Sigmoid colon (tissue), 4 donors: ENCODE results near the gene EHMT2.

Source experiments
- EP300 ChIP-seq, 4 donors: sonication (generic); formaldehyde crosslinking; IDR thresholded peaks; one replicate each; pipeline ENCODE4 v1.6.1; 2017; ENCODE audit warnings: antibody characterized with exemption in 4 of 4
- TF ChIP-seq, protein P1 (sequence below), 4 experiments: fragments of 450-650 bp in 3 of 4; fragments of 200-600 bp in 1 of 4; IDR thresholded peaks; one replicate each; pipeline ENCODE4 v1.5.1; 2016 to 2019; ENCODE audit warnings: antibody characterized with exemption in 4 of 4, mild to moderate bottlenecking in 3 of 4, moderate library complexity in 2 of 4

DNA sequence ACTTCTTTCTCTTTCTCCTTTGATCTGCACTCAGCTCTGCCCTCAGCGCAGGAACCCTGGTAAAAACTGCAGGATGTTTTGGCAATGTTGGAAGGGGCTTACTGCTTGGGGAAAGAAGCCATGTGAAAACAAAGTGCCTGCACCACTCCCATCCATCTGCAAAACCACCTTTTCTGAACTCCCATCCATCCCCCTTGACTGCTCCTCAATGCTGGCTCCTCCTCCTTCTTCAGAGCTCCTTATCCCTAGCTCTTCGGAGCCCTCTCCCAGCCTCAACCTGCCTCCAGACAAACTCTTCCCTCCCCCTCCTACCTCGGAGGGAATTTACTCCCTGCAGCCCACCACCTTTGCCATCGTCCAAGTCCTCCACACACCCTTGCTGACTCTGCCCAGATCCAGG lies 8.6 kb upstream of the EHMT2 start:
- TF ChIP-seq, protein P1, sequence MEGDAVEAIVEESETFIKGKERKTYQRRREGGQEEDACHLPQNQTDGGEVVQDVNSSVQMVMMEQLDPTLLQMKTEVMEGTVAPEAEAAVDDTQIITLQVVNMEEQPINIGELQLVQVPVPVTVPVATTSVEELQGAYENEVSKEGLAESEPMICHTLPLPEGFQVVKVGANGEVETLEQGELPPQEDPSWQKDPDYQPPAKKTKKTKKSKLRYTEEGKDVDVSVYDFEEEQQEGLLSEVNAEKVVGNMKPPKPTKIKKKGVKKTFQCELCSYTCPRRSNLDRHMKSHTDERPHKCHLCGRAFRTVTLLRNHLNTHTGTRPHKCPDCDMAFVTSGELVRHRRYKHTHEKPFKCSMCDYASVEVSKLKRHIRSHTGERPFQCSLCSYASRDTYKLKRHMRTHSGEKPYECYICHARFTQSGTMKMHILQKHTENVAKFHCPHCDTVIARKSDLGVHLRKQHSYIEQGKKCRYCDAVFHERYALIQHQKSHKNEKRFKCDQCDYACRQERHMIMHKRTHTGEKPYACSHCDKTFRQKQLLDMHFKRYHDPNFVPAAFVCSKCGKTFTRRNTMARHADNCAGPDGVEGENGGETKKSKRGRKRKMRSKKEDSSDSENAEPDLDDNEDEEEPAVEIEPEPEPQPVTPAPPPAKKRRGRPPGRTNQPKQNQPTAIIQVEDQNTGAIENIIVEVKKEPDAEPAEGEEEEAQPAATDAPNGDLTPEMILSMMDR (IDR thresholded peaks at IDR 0.05), result no peak
- no peak for TF ChIP-seq EP300 (IDR thresholded peaks at IDR 0.05)
